ENCODE data around the gene SHLD2.
A peak's percentile ranks its signal among the peaks of the same experiment; 100 is the strongest.
"Not testable (repeated sequence)": the region's sequence is repeated elsewhere in the genome, so short reads cannot be mapped to it uniquely, and the experiment has no call there.

SHLD2 gene

DNA sequence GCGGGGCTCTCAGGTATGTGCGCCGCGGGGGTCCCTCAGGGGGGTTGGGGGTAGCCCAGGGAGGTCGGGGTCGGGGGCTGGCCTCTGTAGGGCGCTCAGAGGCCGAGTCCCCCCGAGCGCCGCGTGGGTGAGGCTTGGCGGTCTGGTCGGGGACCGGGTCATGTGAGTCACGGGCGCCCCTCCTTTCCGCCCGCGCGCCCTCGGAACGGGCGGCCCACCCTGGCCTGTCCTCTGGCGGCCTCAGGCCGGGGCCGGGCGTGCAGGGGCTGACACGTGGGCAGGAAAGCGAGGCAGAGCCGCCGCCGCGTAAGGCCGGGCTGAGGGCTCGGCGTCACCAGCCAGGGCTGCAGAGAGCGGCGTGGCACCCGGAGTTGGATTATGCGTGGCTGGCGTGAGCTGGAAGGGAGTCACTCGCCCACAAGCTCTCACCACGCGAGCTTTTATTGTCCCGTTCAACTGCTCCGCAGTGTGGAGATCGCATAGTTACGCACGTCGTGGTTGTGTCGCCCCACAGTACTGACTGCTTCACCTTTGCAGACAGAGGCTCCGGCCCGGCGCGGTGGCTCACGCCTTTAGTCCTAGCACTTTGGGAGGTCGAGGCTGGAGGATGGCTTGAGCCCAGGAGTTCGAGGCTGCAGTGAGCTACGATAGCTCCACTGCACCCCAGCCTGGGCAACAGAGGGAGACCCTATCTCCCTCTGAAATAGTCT, 385 bp downstream of the SHLD2 start:
- no peaks in the 10 kb centered on the region for H3K9me3 Mint-ChIP-seq
- H3K36me3 Mint-ChIP-seq (ENCODE audit: low read depth), result peaks cover 28% of the 10 kb centered on the region
- H3K4me3 Mint-ChIP-seq, result peak overlapping the region; percentile 81
- H3K4me1 Mint-ChIP-seq (ENCODE audit: low read depth), result peaks cover 40% of the 10 kb centered on the region
- H3K27me3 Mint-ChIP-seq (ENCODE audit: low read depth), result no peaks in the 10 kb centered on the region
- peak overlapping the region; percentile 89 for H3K27ac Mint-ChIP-seq

DNA sequence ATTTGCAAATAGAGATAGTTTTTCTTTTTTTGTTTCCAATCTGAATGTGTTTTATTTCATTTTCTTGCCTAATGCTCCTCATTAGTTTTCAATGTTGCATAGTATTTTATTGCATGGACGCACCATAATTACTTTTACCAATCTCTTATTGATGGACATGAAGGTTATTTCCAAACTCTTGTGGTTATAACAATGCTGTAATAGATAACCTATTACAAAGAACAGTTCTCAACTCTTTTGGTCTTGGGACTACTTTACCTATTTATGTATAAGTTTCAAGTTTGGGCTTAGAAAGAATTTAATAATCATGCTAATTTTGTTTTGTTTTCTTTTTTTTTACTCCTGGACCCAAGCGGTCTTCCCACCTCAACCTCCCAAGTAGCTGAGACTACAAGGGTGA, 7.0 kb downstream of the SHLD2 start:
- H3K36me3 Mint-ChIP-seq (ENCODE audit: low read depth), result peaks cover 38% of the 10 kb centered on the region
- H3K27ac Mint-ChIP-seq, result no peak overlapping the region
- H3K4me1 Mint-ChIP-seq (ENCODE audit: low read depth), result peaks cover 7% of the 10 kb centered on the region
- no peaks in the 10 kb centered on the region for H3K27me3 Mint-ChIP-seq (ENCODE audit: low read depth)
- no peaks in the 10 kb centered on the region for H3K9me3 Mint-ChIP-seq
- no peak overlapping the region for H3K4me3 Mint-ChIP-seq

GRCh38 chr10:87104727-87105126, 9.7 kb downstream of the SHLD2 start:
- peaks cover 38% of the 10 kb centered on the region for H3K36me3 Mint-ChIP-seq (ENCODE audit: low read depth)
- not testable (repeated sequence) for H3K4me1 Mint-ChIP-seq (ENCODE audit: low read depth); H3K27me3 Mint-ChIP-seq (ENCODE audit: low read depth); H3K9me3 Mint-ChIP-seq; H3K27ac Mint-ChIP-seq; H3K4me3 Mint-ChIP-seq

DNA sequence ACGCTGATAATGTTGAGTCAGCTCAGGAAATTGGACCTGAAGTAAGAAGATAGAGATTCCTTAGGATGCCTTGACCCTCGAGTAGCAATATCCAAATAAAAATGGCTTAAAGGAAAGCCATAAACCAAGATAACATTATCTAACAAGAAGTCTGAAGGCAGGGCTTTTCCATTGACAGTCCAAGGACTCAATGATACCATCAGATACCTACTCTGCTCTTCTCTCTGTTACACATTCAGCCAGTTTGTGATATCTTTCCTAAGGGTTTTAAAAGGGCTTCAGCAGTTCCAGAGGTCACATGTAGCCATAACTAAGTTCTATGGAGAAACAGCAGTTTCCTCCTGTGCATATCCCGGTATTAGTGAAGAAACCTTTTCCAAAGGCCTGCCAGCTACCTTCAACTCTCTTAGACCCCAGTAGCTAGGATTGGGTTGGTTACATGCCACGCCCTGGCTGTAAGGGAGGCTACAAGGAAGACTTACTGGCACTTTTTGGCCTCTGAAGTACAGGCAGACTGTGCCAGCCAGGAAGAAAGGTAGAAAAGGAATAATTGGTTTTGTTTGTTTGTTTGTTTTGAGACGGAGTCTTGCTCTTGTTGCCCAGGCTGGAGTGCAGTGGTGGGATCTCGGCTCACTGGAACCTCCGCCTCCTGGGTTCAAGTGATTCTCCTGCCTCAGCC, 10.6 kb downstream of the SHLD2 start:
- H3K9me3 Mint-ChIP-seq, result no peaks in the 10 kb centered on the region

GRCh38 chr10:87118122-87118521, 23.1 kb downstream of the SHLD2 start:
- not testable (repeated sequence) for H3K9me3 Mint-ChIP-seq; H3K4me1 Mint-ChIP-seq (ENCODE audit: low read depth); H3K4me3 Mint-ChIP-seq; H3K27me3 Mint-ChIP-seq (ENCODE audit: low read depth); H3K27ac Mint-ChIP-seq
- H3K36me3 Mint-ChIP-seq (ENCODE audit: low read depth), result peaks cover 14% of the 10 kb centered on the region

More for the DNA sequence above, 10.6 kb downstream of the SHLD2 start:
- peaks cover 33% of the 10 kb centered on the region for H3K36me3 Mint-ChIP-seq (ENCODE audit: low read depth)
- peaks cover 2% of the 10 kb centered on the region for H3K4me1 Mint-ChIP-seq (ENCODE audit: low read depth)
- H3K4me3 Mint-ChIP-seq, result no peak overlapping the region
- H3K27me3 Mint-ChIP-seq (ENCODE audit: low read depth), result no peaks in the 10 kb centered on the region
- no peak overlapping the region for H3K27ac Mint-ChIP-seq

DNA sequence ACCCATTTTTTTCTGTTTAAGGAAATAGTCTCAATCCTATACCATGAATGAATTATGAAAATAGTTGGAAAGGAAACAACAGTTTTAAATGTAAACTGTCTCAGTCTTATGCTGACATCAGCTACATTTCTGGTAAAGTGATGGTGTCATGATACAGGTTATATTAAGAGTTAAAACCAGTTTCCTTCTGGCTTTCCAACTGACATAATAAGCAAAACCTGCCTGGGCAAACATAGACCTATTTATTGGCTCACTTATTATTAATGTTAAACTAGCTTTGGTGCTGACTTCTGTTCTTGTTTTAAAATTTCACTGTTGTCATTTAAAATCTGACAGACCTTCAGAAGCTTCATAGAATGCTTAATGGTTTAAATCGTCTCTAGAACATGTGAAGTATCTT, 24.0 kb downstream of the SHLD2 start:
- H3K4me3 Mint-ChIP-seq; H3K4me1 Mint-ChIP-seq (ENCODE audit: low read depth); H3K9me3 Mint-ChIP-seq; H3K27ac Mint-ChIP-seq; H3K27me3 Mint-ChIP-seq (ENCODE audit: low read depth): not testable (repeated sequence)
- peaks cover 12% of the 10 kb centered on the region for H3K36me3 Mint-ChIP-seq (ENCODE audit: low read depth)

DNA sequence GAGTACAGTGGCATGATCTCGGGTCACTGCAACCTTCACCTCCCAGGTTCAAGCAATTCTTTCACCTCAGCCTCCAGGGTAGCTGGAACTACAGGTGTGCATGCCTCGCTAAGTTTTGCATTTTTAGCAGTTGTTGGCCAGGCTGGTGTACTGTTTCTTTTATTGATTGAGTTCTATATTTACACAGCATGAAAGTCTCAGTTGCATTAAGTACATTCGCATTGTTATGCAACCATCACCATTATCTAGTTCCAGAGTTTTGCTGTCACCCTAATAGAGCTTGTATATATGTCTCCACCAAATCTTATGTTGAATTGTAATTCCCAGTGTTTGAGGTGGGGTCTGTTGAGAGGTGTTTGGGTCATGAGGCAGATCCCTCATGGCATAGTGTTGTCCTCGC, 28.3 kb downstream of the SHLD2 start:
- H3K27me3 Mint-ChIP-seq (ENCODE audit: low read depth); H3K4me1 Mint-ChIP-seq (ENCODE audit: low read depth); H3K36me3 Mint-ChIP-seq (ENCODE audit: low read depth); H3K27ac Mint-ChIP-seq; H3K9me3 Mint-ChIP-seq; H3K4me3 Mint-ChIP-seq: not testable (repeated sequence)

DNA sequence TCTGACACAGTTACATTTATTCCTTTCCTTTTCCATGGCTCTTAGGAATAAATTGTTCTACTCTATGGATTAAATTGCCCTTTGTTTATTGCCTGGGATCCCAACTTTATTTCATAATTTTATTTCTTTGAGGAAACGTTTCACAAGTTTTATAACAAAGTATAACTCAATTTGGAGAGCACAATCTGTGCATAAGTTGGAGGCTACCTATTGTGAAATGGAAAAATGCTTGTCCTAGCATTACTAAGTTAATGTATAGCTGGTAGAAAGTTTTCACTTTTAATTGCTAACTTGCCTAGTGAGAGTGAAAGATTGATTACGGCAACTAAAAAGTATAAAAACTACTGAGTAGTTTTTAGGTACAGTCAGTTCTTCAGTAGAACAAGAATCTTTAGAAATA, 32.0 kb downstream of the SHLD2 start:
- not testable (repeated sequence) for H3K4me1 Mint-ChIP-seq (ENCODE audit: low read depth); H3K27ac Mint-ChIP-seq; H3K27me3 Mint-ChIP-seq (ENCODE audit: low read depth); H3K9me3 Mint-ChIP-seq; H3K4me3 Mint-ChIP-seq; H3K36me3 Mint-ChIP-seq (ENCODE audit: low read depth)

GRCh38 chr10:87127607-87128156, 32.7 kb downstream of the SHLD2 start:
- not testable (repeated sequence) for H3K36me3 Mint-ChIP-seq (ENCODE audit: low read depth); H3K27me3 Mint-ChIP-seq (ENCODE audit: low read depth); H3K4me3 Mint-ChIP-seq; H3K27ac Mint-ChIP-seq; H3K4me1 Mint-ChIP-seq (ENCODE audit: low read depth); H3K9me3 Mint-ChIP-seq

DNA sequence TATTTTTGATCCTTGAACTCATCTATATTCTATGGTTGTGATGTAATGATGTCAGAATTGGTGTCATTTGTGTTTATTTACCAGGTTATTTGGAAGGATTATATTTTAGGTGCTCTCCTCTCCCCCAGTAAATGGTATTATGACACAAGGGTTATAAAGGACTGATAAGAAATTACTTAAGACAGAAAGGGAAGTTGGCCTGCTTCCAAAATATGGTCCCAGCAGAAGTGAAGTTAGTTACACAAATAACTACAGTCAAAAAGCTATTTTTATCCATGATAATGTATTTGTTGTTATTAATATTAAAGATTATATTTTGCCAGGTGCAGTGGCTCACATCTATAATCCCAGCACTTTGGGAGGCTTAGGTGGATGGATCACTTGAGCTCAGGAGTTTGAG, 37.2 kb downstream of the SHLD2 start:
- not testable (repeated sequence) for H3K27ac Mint-ChIP-seq; H3K9me3 Mint-ChIP-seq; H3K27me3 Mint-ChIP-seq (ENCODE audit: low read depth); H3K4me3 Mint-ChIP-seq; H3K4me1 Mint-ChIP-seq (ENCODE audit: low read depth)
- peaks cover 15% of the 10 kb centered on the region for H3K36me3 Mint-ChIP-seq (ENCODE audit: low read depth)

DNA sequence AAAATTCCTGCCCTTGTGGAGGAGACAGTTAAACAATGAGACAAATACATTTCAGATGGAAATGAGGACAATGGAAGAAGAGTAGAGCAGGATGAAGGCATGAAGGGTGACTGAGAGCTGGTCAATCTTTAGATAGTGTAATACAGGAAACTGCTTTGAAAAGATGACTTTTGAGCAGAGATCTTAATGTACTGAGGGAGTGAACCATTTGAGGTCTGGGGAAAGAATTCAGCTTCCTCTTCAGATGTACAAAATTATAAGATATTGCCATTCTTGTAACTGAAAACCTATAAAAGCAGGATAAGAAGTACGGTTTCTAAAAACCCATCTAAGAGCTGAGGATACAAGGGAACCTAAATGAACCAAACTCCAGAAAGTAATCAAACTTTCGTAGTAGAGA, 38.9 kb downstream of the SHLD2 start:
- H3K4me1 Mint-ChIP-seq (ENCODE audit: low read depth); H3K27me3 Mint-ChIP-seq (ENCODE audit: low read depth); H3K27ac Mint-ChIP-seq: not testable (repeated sequence)

GRCh38 chr10:87134440-87134839, 39.4 kb downstream of the SHLD2 start:
- peaks cover 19% of the 10 kb centered on the region for H3K36me3 Mint-ChIP-seq (ENCODE audit: low read depth)
- H3K9me3 Mint-ChIP-seq, result peaks cover 11% of the 10 kb centered on the region
- H3K27ac Mint-ChIP-seq; H3K4me1 Mint-ChIP-seq (ENCODE audit: low read depth); H3K27me3 Mint-ChIP-seq (ENCODE audit: low read depth); H3K4me3 Mint-ChIP-seq: not testable (repeated sequence)

More for the DNA sequence above, 38.9 kb downstream of the SHLD2 start:
- peaks cover 19% of the 10 kb centered on the region for H3K36me3 Mint-ChIP-seq (ENCODE audit: low read depth)
- H3K9me3 Mint-ChIP-seq, result peaks cover 11% of the 10 kb centered on the region
- H3K4me3 Mint-ChIP-seq, result not testable (repeated sequence)

GRCh38 chr10:87137478-87137877, 42.5 kb downstream of the SHLD2 start:
- Mint-ChIP-seq H3K9me3 (peaks cover 11% of the 10 kb centered on the region), H3K36me3 (ENCODE audit: low read depth) (peaks cover 17% of the 10 kb centered on the region)
- not testable (repeated sequence) for H3K27ac Mint-ChIP-seq; H3K4me3 Mint-ChIP-seq; H3K4me1 Mint-ChIP-seq (ENCODE audit: low read depth); H3K27me3 Mint-ChIP-seq (ENCODE audit: low read depth)

GRCh38 chr10:87142230-87143108, 47.5 kb downstream of the SHLD2 start:
- H3K27ac Mint-ChIP-seq, H3K4me3 Mint-ChIP-seq: not testable (repeated sequence)

DNA sequence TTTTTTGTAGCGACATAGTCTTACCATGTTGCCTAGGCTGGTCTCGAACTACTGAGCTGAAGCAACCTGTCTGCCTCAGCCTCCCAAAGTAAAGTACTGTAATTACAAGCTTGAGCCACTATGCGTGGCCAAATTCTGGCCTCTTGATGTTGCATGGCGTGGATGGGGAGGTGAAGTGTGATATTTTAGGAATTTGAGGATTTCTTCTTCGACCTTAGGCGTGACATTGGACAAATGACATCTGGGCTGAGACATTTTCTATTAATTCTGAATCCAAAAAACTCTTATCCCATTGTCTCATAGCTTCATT, 48.1 kb downstream of the SHLD2 start:
- H3K27me3 Mint-ChIP-seq (ENCODE audit: low read depth); H3K27ac Mint-ChIP-seq; H3K4me3 Mint-ChIP-seq; H3K36me3 Mint-ChIP-seq (ENCODE audit: low read depth); H3K4me1 Mint-ChIP-seq (ENCODE audit: low read depth); H3K9me3 Mint-ChIP-seq: not testable (repeated sequence)

More at GRCh38 chr10:87142230-87143108, 47.5 kb downstream of the SHLD2 start:
- not testable (repeated sequence) for H3K36me3 Mint-ChIP-seq (ENCODE audit: low read depth); H3K27me3 Mint-ChIP-seq (ENCODE audit: low read depth); H3K9me3 Mint-ChIP-seq; H3K4me1 Mint-ChIP-seq (ENCODE audit: low read depth)

Data from T-helper 1 cell treated with Interleukin-12 subunit alpha and Interleukin-12 subunit beta and Interleukin-4 antibody, amounts not matched to agents 30 μg/mL and 1 μg/mL, for 36 hours (primary cell).